Coronary artery (tissue), 2 donors: ENCODE results near the gene DEPP1.

Experiments used
- DNase-seq: peaks from one replicate; pipeline ENCODE4 v3.0.0-alpha.2; 2017; ENCODE audit warnings: low spot score
- H3K27ac ChIP-seq, 2 donors: fragments of 200-600 bp; sonication (generic); one replicate each; pipeline ENCODE4 v1.5.1; 2016 to 2019
- H3K4me3 ChIP-seq: fragments of 200-600 bp; sonication (generic); 2 replicates; pipeline ENCODE4 v1.5.1; 2016; ENCODE audit warnings: mild to moderate bottlenecking, moderate library complexity
- TF ChIP-seq, protein P1 (sequence below): fragments of 200-600 bp; sonication (generic); IDR thresholded peaks from one replicate; pipeline ENCODE4 v1.5.1; 2019; ENCODE audit warnings: antibody characterized with exemption

Gene DEPP1

DNA sequence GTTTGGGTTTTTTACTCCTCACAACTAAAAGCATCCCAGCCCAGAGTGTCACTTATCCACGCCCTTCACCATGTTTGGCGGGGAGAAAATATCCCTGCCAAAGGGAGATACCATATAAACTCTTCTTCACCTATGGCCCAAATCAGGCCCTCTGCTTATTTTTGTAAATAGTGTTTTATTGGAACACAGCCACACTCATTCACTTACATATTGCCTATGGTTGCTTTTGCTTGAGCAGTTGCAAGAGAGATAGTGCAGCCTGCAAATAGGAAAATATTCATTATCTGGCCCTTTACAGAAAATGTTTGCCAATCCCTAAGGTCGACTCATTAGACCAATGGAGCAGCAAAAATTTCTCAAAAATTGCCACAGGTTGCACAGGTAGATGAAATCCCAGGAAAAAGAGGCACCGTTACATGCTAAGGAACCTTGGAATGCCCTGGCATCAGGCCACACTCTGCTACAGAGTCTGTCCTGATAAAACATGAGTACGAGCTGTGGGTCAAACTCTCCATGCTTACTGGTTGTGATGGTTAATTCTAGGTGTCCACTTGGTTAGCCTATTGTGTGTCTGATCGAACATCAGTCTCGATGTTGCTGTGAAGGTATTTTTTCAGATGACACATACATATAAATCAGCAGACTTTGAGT, 26.9 kb downstream of the DEPP1 start:
- TF ChIP-seq, protein P1, sequence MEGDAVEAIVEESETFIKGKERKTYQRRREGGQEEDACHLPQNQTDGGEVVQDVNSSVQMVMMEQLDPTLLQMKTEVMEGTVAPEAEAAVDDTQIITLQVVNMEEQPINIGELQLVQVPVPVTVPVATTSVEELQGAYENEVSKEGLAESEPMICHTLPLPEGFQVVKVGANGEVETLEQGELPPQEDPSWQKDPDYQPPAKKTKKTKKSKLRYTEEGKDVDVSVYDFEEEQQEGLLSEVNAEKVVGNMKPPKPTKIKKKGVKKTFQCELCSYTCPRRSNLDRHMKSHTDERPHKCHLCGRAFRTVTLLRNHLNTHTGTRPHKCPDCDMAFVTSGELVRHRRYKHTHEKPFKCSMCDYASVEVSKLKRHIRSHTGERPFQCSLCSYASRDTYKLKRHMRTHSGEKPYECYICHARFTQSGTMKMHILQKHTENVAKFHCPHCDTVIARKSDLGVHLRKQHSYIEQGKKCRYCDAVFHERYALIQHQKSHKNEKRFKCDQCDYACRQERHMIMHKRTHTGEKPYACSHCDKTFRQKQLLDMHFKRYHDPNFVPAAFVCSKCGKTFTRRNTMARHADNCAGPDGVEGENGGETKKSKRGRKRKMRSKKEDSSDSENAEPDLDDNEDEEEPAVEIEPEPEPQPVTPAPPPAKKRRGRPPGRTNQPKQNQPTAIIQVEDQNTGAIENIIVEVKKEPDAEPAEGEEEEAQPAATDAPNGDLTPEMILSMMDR, result no peak
- DNase-seq, result no peak
- Histone ChIP-seq H3K27ac (no peak overlapping the region), H3K4me3 (no peak overlapping the region)

DNA sequence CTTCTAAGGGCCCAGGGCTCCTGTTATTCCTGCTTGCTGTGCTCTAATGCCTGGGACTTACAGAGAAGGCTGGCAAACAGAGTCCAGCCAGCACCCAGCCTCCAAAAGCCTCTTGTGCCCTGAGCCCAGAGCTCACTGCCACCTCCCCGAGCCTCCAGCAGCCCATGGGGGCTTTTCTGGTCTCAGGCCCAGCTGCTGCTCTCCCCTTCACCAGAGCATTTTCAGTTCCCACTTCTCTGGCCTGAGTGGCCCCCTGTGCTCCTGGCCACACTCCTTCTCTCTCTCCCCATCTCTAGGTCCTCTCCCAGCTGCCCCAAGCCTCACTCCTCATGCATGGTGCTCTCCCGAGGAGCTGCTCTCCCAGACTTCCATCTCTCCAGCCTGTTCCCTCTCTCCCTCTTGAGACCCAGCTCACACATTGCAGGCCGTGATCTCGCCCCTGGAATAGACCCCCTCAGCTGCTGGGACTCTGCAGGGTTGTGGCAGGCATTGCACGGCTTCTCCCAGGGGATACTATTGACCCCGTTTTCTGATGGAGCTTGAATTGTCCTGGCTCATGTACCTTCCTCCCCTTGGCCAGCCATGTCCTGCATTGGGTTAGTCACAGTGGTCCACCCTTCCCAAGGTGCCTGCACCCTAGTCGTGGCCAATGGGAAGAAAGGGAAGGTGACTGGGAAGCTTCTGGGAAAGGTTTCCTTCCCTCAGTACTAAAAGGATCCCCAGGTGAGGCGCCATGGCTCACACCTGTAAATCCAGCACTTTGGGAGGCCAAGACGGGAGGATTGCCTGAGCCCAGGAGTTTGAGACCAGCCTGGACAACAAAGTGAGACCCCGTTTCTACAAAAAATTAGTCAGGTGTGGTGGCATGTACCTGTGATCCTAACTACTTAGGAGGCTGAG, 28.0 kb downstream of the DEPP1 start:
- H3K4me3 ChIP-seq, result no peak overlapping the region
- TF ChIP-seq, protein P1, result no peak
- H3K27ac ChIP-seq, result peak overlapping the region in 1 of 2 donors; percentile 57
- DNase-seq, result peak; percentile 55

DNA sequence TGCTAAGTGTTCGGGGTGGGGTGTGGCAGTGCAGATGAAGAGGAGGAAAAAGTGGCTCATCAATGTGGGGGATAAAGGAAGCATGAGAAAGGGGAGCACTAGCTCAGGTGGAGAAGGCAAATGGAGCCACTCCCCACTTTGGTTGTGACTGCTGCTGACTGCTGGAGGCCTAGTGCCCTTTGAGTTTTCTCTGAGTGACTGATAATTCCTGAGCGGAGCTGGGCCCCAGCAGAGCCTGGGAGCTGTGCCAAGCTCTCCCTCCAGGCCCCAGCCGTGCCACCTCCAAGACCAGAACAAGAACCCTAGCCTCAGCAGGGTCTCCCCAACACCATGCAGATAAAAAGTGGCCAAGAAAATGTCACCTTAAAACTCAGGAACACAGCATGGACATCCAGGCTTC, 28.7 kb downstream of the DEPP1 start:
- Histone ChIP-seq H3K4me3 (no peak overlapping the region), H3K27ac (peak overlapping the region in 1 of 2 donors; percentile 57)
- TF ChIP-seq, protein P1, result no peak
- no peak for DNase-seq

DNA sequence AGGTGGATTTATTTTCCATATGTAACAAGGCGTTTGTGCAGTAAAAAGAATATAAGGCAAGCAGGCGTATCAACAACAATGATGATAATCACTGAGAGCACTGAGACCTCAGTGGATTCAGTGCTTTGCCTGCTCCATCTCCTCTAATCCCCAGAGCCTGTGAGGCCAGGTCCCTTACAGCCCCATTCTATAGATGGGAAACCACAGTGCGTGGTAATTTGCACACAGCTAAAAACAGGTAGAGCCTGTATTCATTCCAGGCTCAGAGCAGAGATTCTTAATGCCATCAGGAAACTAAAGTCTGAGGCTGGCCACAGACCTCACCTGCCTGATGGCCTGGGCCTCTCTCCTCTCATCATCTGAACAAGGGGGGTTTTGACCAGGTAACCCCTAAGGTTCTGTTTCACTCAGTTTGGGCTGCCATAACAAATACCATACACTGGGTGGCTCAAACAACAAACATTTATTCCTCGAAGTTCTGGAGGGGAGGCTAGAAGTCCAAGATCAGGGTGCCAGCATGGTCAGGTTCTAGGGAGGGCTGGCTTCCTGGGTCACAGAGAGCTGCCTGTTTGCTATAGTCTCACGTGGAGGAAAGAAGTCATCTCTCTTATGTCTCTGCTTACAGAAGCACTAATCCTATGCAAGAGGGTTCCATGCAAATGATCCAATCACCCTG, 29.3 kb downstream of the DEPP1 start:
- TF ChIP-seq, protein P1, result no peak
- Histone ChIP-seq H3K27ac (peak overlapping the region in 1 of 2 donors; percentile 57), H3K4me3 (no peak overlapping the region)
- peak; percentile 45 for DNase-seq

DNA sequence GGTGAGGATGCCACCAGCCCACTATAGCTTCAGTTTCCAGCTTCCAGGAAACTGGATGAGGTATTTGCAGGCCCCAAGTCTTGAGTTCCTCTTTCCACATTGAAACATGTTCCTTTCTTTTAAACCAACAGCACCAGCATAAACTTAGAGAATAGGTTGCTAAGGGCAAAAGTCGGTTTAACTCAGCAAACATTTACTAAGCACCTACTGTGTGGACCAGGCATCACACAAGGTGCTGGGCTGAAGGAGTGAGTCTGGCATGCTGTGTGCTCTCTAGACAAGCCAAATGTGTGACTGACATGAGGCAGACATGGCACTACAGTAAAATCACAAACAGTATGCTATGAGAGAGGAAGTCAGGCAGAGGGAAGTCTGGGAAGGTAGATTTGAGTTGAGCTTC, 30.0 kb downstream of the DEPP1 start:
- no peak for DNase-seq
- no peak overlapping the region for H3K4me3 ChIP-seq
- H3K27ac ChIP-seq, result peak overlapping the region in 1 of 2 donors; percentile 36
- TF ChIP-seq, protein P1, result no peak

DNA sequence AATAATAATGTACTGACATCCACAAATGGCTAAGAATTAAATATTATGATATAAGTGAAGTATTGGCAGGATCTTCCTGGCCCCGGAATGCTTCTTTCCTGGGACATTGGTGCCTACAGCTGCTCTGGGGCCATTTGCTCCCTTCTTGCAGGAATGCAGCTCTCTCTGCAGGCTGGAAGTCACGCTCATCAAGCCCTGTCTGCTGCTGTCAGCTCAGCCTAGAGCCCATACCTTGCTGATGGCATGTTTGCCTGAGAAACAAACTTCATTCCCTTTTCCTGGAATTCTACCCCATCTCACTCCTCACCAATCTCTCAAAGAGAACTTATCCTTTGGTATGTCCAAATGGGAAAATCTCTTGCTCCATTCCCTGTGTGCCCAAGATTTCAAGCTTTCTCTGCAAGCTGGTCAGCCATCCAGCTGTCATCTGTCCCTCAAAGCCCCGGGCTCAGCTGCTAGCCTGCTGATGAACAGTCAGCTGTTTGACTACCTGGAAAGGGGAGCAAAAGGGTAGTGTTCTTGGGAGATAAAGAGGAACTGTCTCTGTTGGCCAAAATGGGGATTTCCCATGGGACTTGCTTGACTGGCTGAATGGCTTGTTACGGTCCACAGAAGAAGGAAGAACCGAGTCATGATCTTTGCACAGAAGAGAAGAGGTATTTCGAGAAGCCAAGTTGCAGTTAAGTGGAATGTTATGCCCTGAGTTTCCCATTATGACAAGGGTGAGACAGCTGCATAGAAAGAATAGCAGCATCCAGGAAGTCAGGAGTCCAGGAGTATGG, 31.0 kb downstream of the DEPP1 start:
- DNase-seq, result peak; percentile 28
- Histone ChIP-seq H3K27ac (no peak overlapping the region), H3K4me3 (no peak overlapping the region)
- TF ChIP-seq, protein P1, result no peak
